HepG2 (cell line): ENCODE results near the gene TMEM8B. TPM values are rescaled to one million over a fixed set of nuclear protein-coding genes. Genes with fewer than 3 reads are reported as not detected.

Experiments
- ATAC-seq: fragments of 200-7000 bp; cut with Tn5 transposase; 3 replicates; pipeline ENCODE4 v1.9.1; 2020; ENCODE audit warnings: mild to moderate bottlenecking, moderate library complexity
- BruUV-seq: library from RNA; stranded (reverse); fragments of 400-500 nt; replicated peaks from 2 replicates; lab custom pipeline; 2021; lab: Mats Ljungman, UMichigan
- CTCF ChIA-PET: fragments of 300-600 bp; formaldehyde crosslinking; extraction: SDS; loops from one replicate; lab custom pipeline; 2021; ENCODE audit warnings: low total read pairs, inconsistent platforms, low intra/inter-chr PET ratio; lab: Yijun Ruan, JAX
- POLR2A ChIA-PET: fragments of 350-600 bp; sonication (Branson Sonifier 250); formaldehyde crosslinking; loops from one replicate; lab custom pipeline; 2020; ENCODE audit warnings: antibody characterized with exemption, inconsistent platforms; lab: Yijun Ruan, JAX
- DNase-seq: peaks from one replicate; pipeline ENCODE4 v3.0.0-alpha.2; 2015; ENCODE audit warnings: low spot score
- FAIRE-seq: peaks from 3 replicates; lab custom pipeline; 2011; peaks lifted over from hg19 to GRCh38; lab: Jason Lieb, UNC
- H2AFZ ChIP-seq: one replicate; pipeline ENCODE4 v1.6.1; 2011; ENCODE audit warnings: low read length, inconsistent platforms
- H3K27ac ChIP-seq: fragments of 300-600 bp; 3 replicates; pipeline ENCODE4 v1.8.0; 2011; ENCODE audit warnings: mixed run types, mild to moderate bottlenecking, mixed read lengths, low read length, inconsistent platforms; ENCODE audit not compliant: insufficient read depth; ENCODE audit errors: extremely low read length
- H3K27me3 ChIP-seq, 2 experiments: fragments of 200-600 bp in 1 of 2; 2 replicates in 1 of 2; 3 replicates in 1 of 2; pipeline versions ENCODE4 v1.6.0 to v1.8.0; 2011; ENCODE audit warnings: low read length in 2 of 2, mild to moderate bottlenecking in 2 of 2, moderate library complexity in 2 of 2, inconsistent platforms in 1 of 2; ENCODE audit not compliant: insufficient read depth in 2 of 2, control insufficient read depth in 1 of 2
- H3K36me3 ChIP-seq, 2 experiments: fragments of 200-600 bp in 1 of 2; replicated peaks in 1 of 2; 2 replicates in 1 of 2; 3 replicates in 1 of 2; pipeline versions ENCODE4 v1.5.1 to v1.8.0; 2011; ENCODE audit warnings: low read length in 2 of 2, inconsistent platforms in 1 of 2; ENCODE audit not compliant: insufficient read depth in 2 of 2, control insufficient read depth in 1 of 2
- H3K4me1 ChIP-seq: 2 replicates; pipeline ENCODE4 v1.5.1; 2012; ENCODE audit warnings: low read length, inconsistent platforms; ENCODE audit not compliant: insufficient read depth
- H3K4me2 ChIP-seq: 2 replicates; pipeline ENCODE4 v1.6.0; 2011; ENCODE audit warnings: low read depth, low read length, inconsistent platforms
- H3K4me3 ChIP-seq, 3 experiments: fragments of 200-600 bp in 1 of 3; sonication (generic), shearing (Covaris generic) in 1 of 3; replicated peaks in 1 of 3; 2 replicates each; pipeline ENCODE4 v1.5.1; 2011 to 2016; ENCODE audit warnings: low read length in 3 of 3, inconsistent platforms in 2 of 3, low read depth in 2 of 3, mild to moderate bottlenecking in 2 of 3, control low read depth in 1 of 3, mixed read lengths in 1 of 3; ENCODE audit not compliant: insufficient read depth in 1 of 3
- H3K79me2 ChIP-seq: one replicate; pipeline ENCODE4 v1.6.1; 2011; ENCODE audit warnings: low read length, inconsistent platforms; ENCODE audit not compliant: insufficient read depth
- H3K9ac ChIP-seq: 2 replicates; pipeline ENCODE4 v1.6.0; 2011; ENCODE audit warnings: mild to moderate bottlenecking, low read depth, low read length, inconsistent platforms; ENCODE audit not compliant: insufficient read depth
- H3K9me3 ChIP-seq: 2 replicates; pipeline ENCODE4 v1.5.1; 2012; ENCODE audit warnings: mild to moderate bottlenecking, low read length
- H4K20me1 ChIP-seq: 2 replicates; pipeline ENCODE4 v1.6.0; 2011; ENCODE audit warnings: inconsistent platforms, mild to moderate bottlenecking, low read length, moderate library complexity; ENCODE audit not compliant: insufficient read depth
- ASH2L ChIP-seq: fragments of 300-600, 200-600 bp; sonication (generic); IDR thresholded peaks from 2 replicates; pipeline ENCODE4 v1.7.0; 2017; ENCODE audit warnings: low read depth, mild to moderate bottlenecking, moderate library complexity, mixed read lengths, low read length; ENCODE audit not compliant: insufficient read length
- FUBP1 ChIP-seq: sonication (generic); formaldehyde crosslinking; IDR thresholded peaks from 2 replicates; pipeline ENCODE4 v1.5.1; 2020; ENCODE audit warnings: missing genetic modification reagents, mild to moderate bottlenecking, borderline replicate concordance
- HNRNPL ChIP-seq: fragments of 200-400 bp; formaldehyde crosslinking; IDR thresholded peaks from 2 replicates; pipeline ENCODE4 v1.6.1; 2017; ENCODE audit warnings: mild to moderate bottlenecking, low read depth, low read length
- SAFB2 ChIP-seq: sonication (generic); formaldehyde crosslinking; IDR thresholded peaks from 2 replicates; pipeline ENCODE4 v1.5.1; 2020; ENCODE audit warnings: missing genetic modification reagents, low read depth, mild to moderate bottlenecking, borderline replicate concordance
- SOX6 ChIP-seq, 2 experiments: fragments of 450-650 bp in 1 of 2; sonication (generic) in 1 of 2; formaldehyde crosslinking in 1 of 2; IDR thresholded peaks; 2 replicates each; pipeline versions ENCODE4 v1.4.0 to v1.6.1; 2017 to 2020; ENCODE audit warnings: antibody characterized with exemption in 1 of 2, mild to moderate bottlenecking in 1 of 2, missing genetic modification reagents in 1 of 2
- TP53 ChIP-seq: sonication (generic); formaldehyde crosslinking; conservative IDR thresholded peaks from 2 replicates; pipeline ENCODE4 v1.4.0; 2020; ENCODE audit warnings: missing genetic modification reagents
- YEATS4 ChIP-seq: sonication (generic); formaldehyde crosslinking; IDR thresholded peaks from 2 replicates; pipeline ENCODE4 v1.4.0; 2020; ENCODE audit warnings: missing genetic modification reagents, borderline replicate concordance
- ZNF180 ChIP-seq: sonication (generic); formaldehyde crosslinking; IDR thresholded peaks from 2 replicates; pipeline ENCODE4 v1.4.0; 2020; ENCODE audit warnings: low read depth, missing genetic modification reagents, borderline replicate concordance
- ZNF282 ChIP-seq: fragments of 450-650 bp; IDR thresholded peaks from 2 replicates; pipeline ENCODE4 v1.6.1; 2018; ENCODE audit not compliant: partially characterized antibody
- ZNF704 ChIP-seq: sonication (generic); formaldehyde crosslinking; IDR thresholded peaks from 2 replicates; pipeline ENCODE4 v1.8.1; 2023; ENCODE audit warnings: mild to moderate bottlenecking, inconsistent platforms, moderate library complexity, missing genetic modification reagents, borderline replicate concordance
- ZNF788 ChIP-seq: sonication (generic); formaldehyde crosslinking; IDR thresholded peaks from 2 replicates; pipeline ENCODE4 v1.5.0; 2020; ENCODE audit warnings: mild to moderate bottlenecking, missing genetic modification reagents, borderline replicate concordance
- WGBS: methylation state at CpG from one replicate; pipeline ENCODE4 v1.1.6; 2017; ENCODE audit warnings: low lambda C conversion rate; 5-methylcytosine and 5-hydroxymethylcytosine counted together
- in situ Hi-C: cut with HindIII; loops from 2 replicates; pipeline ENCODE4 v1.10.0; 2017; ENCODE audit warnings: low pct_unique_long_range_greater_than_20kb; ENCODE audit not compliant: extremely low pct_ligation_motif_present
- intact Hi-C: fragments of 100-400 bp; cut with micrococcal nuclease; formaldehyde crosslinking; loops from one replicate; pipeline ENCODE4 v1.10.0; 2022; ENCODE audit not compliant: unreplicated experiment
- polyA plus RNA-seq, 8 experiments: library from polyadenylated mRNA; depleted of rRNA in 3 of 8; stranded (reverse) in 7 of 8; unstranded in 1 of 8; fragments of >200 nt; fragmentation: Illumina TruSeq in 4 of 8; extraction: Trizol in 4 of 8; gene quantifications; 2 replicates each; pipeline versions ENCODE4 v1.2.1 to v1.2.3, GENCODE V29; 2011 to 2016; ENCODE audit warnings: low read depth in 4 of 8, missing spikeins in 1 of 8, mixed read lengths in 1 of 8; ENCODE audit not compliant: insufficient read depth in 1 of 8
- total RNA-seq, 5 experiments: library from RNA; depleted of rRNA; stranded (reverse); fragments of >200 nt; fragmentation: Illumina TruSeq; extraction: Trizol; gene quantifications; 2 replicates each; pipeline ENCODE4 v1.2.3, GENCODE V29; 2016; ENCODE audit warnings: low read depth in 1 of 5
- TF ChIP-seq, protein P1 (sequence below): sonication (generic); formaldehyde crosslinking; IDR thresholded peaks from 2 replicates; pipeline ENCODE4 v1.5.1; 2020; ENCODE audit warnings: missing genetic modification reagents, mild to moderate bottlenecking, borderline replicate concordance
- TF ChIP-seq, protein P2 (sequence below): sonication (generic); formaldehyde crosslinking; IDR thresholded peaks from 2 replicates; pipeline ENCODE4 v1.4.0; 2020; ENCODE audit warnings: missing genetic modification reagents

TMEM8B gene
- total and polyA plus RNA-seq, 2 of the 13 experiments (the other 11 are each of a cell fraction or from before 2014, with no cell fraction given), result 2.1 to 2.7 TPM

GRCh38 chr9:35834260-35835215 is 5.5 kb downstream of the TMEM8B start (continued):
- no peak for TF ChIP-seq SOX6 (IDR thresholded peaks at IDR 0.05)
- peak; percentile 49; the same call in 1 of the 2 replicates for TF ChIP-seq SOX6 (CRISPR knock-in tag; IDR thresholded peaks at IDR 0.05)
- TF ChIP-seq ZNF282, result no peak

GRCh38 chr9:35835216-35835632 is 6.2 kb downstream of the TMEM8B start:
- in situ Hi-C loops, result no loop called here
- CTCF ChIA-PET, result no interaction called here
- peaks cover 54% of the 10 kb centered on the region for H3K4me1 ChIP-seq
- intact Hi-C loops, result no loop called here
- H3K27me3 ChIP-seq, result no peaks in the 10 kb centered on the region; a peak in 1 of 5 replicates
- FAIRE-seq, result no peak
- peak overlapping the region; percentile 47; the same call in 1 of the 2 replicates for H3K4me2 ChIP-seq
- no peak overlapping the region for H3K27ac ChIP-seq
- no peak overlapping the region for H2AFZ ChIP-seq
- WGBS, result 70% methylated on average over 2 of the region's 3 CpGs
- POLR2A ChIA-PET, result interaction anchor here (0.9 to 2.3 kb wide), 3 partner anchors 21 to 87 kb away, joined by 3 to 9 read pairs (median 4); partner anchors contain the start of genes GBA2, HINT2 and RGP1
- H3K36me3 ChIP-seq, result no peaks in the 10 kb centered on the region
- no peaks in the 10 kb centered on the region for H3K79me2 ChIP-seq
- no peaks in the 10 kb centered on the region for H4K20me1 ChIP-seq
- H3K9ac ChIP-seq, result no peak overlapping the region
- no peak for DNase-seq
- BruUV-seq, result no TSS peak
- H3K4me3 ChIP-seq, result no peak overlapping the region; a peak in 1 of 6 replicates
- ATAC-seq, result peak; percentile 33
- no peaks in the 10 kb centered on the region for H3K9me3 ChIP-seq
- TF ChIP-seq, protein P1, sequence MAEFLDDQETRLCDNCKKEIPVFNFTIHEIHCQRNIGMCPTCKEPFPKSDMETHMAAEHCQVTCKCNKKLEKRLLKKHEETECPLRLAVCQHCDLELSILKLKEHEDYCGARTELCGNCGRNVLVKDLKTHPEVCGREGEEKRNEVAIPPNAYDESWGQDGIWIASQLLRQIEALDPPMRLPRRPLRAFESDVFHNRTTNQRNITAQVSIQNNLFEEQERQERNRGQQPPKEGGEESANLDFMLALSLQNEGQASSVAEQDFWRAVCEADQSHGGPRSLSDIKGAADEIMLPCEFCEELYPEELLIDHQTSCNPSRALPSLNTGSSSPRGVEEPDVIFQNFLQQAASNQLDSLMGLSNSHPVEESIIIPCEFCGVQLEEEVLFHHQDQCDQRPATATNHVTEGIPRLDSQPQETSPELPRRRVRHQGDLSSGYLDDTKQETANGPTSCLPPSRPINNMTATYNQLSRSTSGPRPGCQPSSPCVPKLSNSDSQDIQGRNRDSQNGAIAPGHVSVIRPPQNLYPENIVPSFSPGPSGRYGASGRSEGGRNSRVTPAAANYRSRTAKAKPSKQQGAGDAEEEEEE (CRISPR knock-in tag), result no peak
- TF ChIP-seq YEATS4 (CRISPR knock-in tag) (0 out of 2 replicates have a peak, but pooled peaks have one; percentile 16), FUBP1 (CRISPR knock-in tag) (no peak), SAFB2 (CRISPR knock-in tag) (no peak), TP53 (CRISPR knock-in tag) (no peak), ZNF704 (CRISPR knock-in tag) (no peak), ZNF788 (CRISPR knock-in tag) (no peak), HNRNPL (no peak), ZNF180 (CRISPR knock-in tag) (no peak), ASH2L (no peak)
- TF ChIP-seq, protein P2, sequence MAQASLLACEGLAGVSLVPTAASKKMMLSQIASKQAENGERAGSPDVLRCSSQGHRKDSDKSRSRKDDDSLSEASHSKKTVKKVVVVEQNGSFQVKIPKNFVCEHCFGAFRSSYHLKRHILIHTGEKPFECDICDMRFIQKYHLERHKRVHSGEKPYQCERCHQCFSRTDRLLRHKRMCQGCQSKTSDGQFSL (CRISPR knock-in tag), result no peak
